CD14-positive monocyte (primary cell): ENCODE measurements around the gene TNS2. TPM values are rescaled to one million over a fixed set of nuclear protein-coding genes. Genes with fewer than 3 reads are reported as not detected.
A peak's percentile ranks its signal among the peaks of the same experiment; 100 is the strongest.

Source experiments
- DNase-seq, 3 donors: peaks; one replicate each; pipeline ENCODE4 v3.0.0-alpha.2; 2011 to 2022
- H2AFZ ChIP-seq: 2 replicates; pipeline ENCODE4 v1.6.0; 2012; ENCODE audit warnings: mild to moderate bottlenecking, low read depth, low read length, inconsistent platforms; ENCODE audit not compliant: insufficient read depth, poor library complexity, severe bottlenecking
- H3K27ac ChIP-seq, 2 donors: 1 replicate in 1 of 2; 2 replicates in 1 of 2; pipeline ENCODE4 v1.5.1; 2012 to 2013; ENCODE audit warnings: low read length in 2 of 2, control low read depth in 1 of 2, inconsistent platforms in 1 of 2, low read depth in 1 of 2, mild to moderate bottlenecking in 1 of 2
- H3K27me3 ChIP-seq, 2 donors: one replicate each; pipeline versions ENCODE4 v1.6.0 to v1.6.1; 2011 to 2013; ENCODE audit warnings: low read length in 2 of 2; ENCODE audit not compliant: control insufficient read depth in 2 of 2, insufficient read depth in 2 of 2
- H3K36me3 ChIP-seq, 2 donors: replicated peaks in 1 of 2; 1 replicate in 1 of 2; 2 replicates in 1 of 2; pipeline versions ENCODE4 v1.5.1 to v1.6.1; 2012 to 2013; ENCODE audit warnings: low read length in 2 of 2, control low read depth in 1 of 2, inconsistent platforms in 1 of 2, mild to moderate bottlenecking in 1 of 2; ENCODE audit not compliant: insufficient read depth in 2 of 2, control insufficient read depth in 1 of 2
- H3K4me1 ChIP-seq, 2 donors: 1 replicate in 1 of 2; 2 replicates in 1 of 2; pipeline versions ENCODE4 v1.5.1 to v1.6.1; 2012 to 2013; ENCODE audit warnings: low read length in 2 of 2, control low read depth in 1 of 2, inconsistent platforms in 1 of 2, mild to moderate bottlenecking in 1 of 2, moderate library complexity in 1 of 2; ENCODE audit not compliant: insufficient read depth in 2 of 2, control insufficient read depth in 1 of 2
- H3K4me2 ChIP-seq: replicated peaks from 2 replicates; pipeline ENCODE3; 2012; ENCODE audit warnings: low read length, moderate library complexity, mild to moderate bottlenecking; ENCODE audit not compliant: poor library complexity, severe bottlenecking; ENCODE audit errors: extremely low read depth
- H3K4me3 ChIP-seq, 3 experiments: fragments of 200-600 bp in 1 of 3; sonication (generic) in 1 of 3; replicated peaks in 1 of 3; 1 replicate in 2 of 3; 2 replicates in 1 of 3; pipeline ENCODE4 v1.5.1; 2011 to 2013; ENCODE audit warnings: low read length in 3 of 3, mild to moderate bottlenecking in 3 of 3, control low read depth in 2 of 3, low read depth in 2 of 3, inconsistent platforms in 1 of 3, moderate library complexity in 1 of 3
- H3K79me2 ChIP-seq: 2 replicates; pipeline ENCODE4 v1.6.0; 2012; ENCODE audit warnings: mild to moderate bottlenecking, control low read depth, inconsistent platforms, low read length, moderate library complexity; ENCODE audit not compliant: insufficient read depth
- H3K9ac ChIP-seq: 2 replicates; pipeline ENCODE4 v1.6.0; 2017; ENCODE audit warnings: low read length, mild to moderate bottlenecking; ENCODE audit not compliant: insufficient read depth, poor library complexity, severe bottlenecking
- H3K9me3 ChIP-seq, 2 donors: replicated peaks in 1 of 2; 1 replicate in 1 of 2; 2 replicates in 1 of 2; pipeline versions ENCODE4 v1.5.1 to v1.6.1; 2012 to 2013; ENCODE audit warnings: low read length in 2 of 2, control low read depth in 1 of 2; ENCODE audit not compliant: control insufficient read depth in 1 of 2, insufficient read depth in 1 of 2
- H4K20me1 ChIP-seq: 2 replicates; pipeline ENCODE4 v1.6.0; 2012; ENCODE audit warnings: mild to moderate bottlenecking, low read length, control low read depth, moderate library complexity; ENCODE audit not compliant: insufficient read depth
- H3K27ac Mint-ChIP-seq, 7 donors: one replicate each; pipeline ENCODE4 v1.8.0; 2020; ENCODE audit warnings: mild to moderate bottlenecking in 7 of 7, mixed read lengths in 7 of 7, moderate library complexity in 6 of 7, inconsistent platforms in 2 of 7
- H3K27me3 Mint-ChIP-seq, 3 donors: one replicate each; pipeline ENCODE4 v1.8.0; 2021 to 2022; ENCODE audit warnings: low read depth in 3 of 3, mild to moderate bottlenecking in 3 of 3, mixed read lengths in 3 of 3, moderate library complexity in 3 of 3, inconsistent platforms in 1 of 3
- H3K36me3 Mint-ChIP-seq, 2 donors: one replicate each; pipeline ENCODE4 v1.8.0; 2020; ENCODE audit warnings: mixed read lengths in 2 of 2, inconsistent platforms in 1 of 2, mild to moderate bottlenecking in 1 of 2
- H3K4me1 Mint-ChIP-seq: one replicate; pipeline ENCODE4 v1.8.0; 2020; ENCODE audit warnings: mild to moderate bottlenecking, mixed read lengths
- H3K4me3 Mint-ChIP-seq, 2 donors: one replicate each; pipeline ENCODE4 v1.8.0; 2020; ENCODE audit warnings: mild to moderate bottlenecking in 2 of 2, mixed read lengths in 2 of 2, moderate library complexity in 1 of 2
- H3K9me3 Mint-ChIP-seq, 7 donors: one replicate each; pipeline ENCODE4 v1.8.0; 2020 to 2022; ENCODE audit warnings: mixed read lengths in 7 of 7, mild to moderate bottlenecking in 6 of 7, moderate library complexity in 6 of 7, inconsistent platforms in 2 of 7
- WGBS: methylation state at CpG from one replicate; pipeline ENCODE4 v1.1.5; 2013; ENCODE audit warnings: missing lambda C conversion rate; ENCODE audit not compliant: insufficient coverage; 5-methylcytosine and 5-hydroxymethylcytosine counted together
- intact Hi-C, 2 donors: fragments of 100-400 bp; cut with micrococcal nuclease; formaldehyde crosslinking; loops; one replicate each; pipeline versions ENCODE4 v1.15.0 to v1.15.1; 2023
- polyA plus RNA-seq, 3 donors: library from polyadenylated mRNA; depleted of rRNA in 1 of 3; unstranded in 2 of 3; stranded (reverse) in 1 of 3; fragments of 300-500 nt in 2 of 3; fragments of >200 nt in 1 of 3; fragmentation: Illumina TruSeq in 2 of 3; gene quantifications; 1 replicate in 2 of 3; 2 replicates in 1 of 3; pipeline ENCODE4 v1.2.3, GENCODE V29; 2012 to 2021
- TF ChIP-seq, protein P1 (sequence below): fragments of 200-600 bp; IDR thresholded peaks from one replicate; pipeline ENCODE4 v1.8.0; 2022; ENCODE audit warnings: antibody characterized with exemption, mild to moderate bottlenecking

TNS2 gene
- polyA plus RNA-seq, 3 donors = 0.05 to 0.43 (median 0.36) TPM

DNA sequence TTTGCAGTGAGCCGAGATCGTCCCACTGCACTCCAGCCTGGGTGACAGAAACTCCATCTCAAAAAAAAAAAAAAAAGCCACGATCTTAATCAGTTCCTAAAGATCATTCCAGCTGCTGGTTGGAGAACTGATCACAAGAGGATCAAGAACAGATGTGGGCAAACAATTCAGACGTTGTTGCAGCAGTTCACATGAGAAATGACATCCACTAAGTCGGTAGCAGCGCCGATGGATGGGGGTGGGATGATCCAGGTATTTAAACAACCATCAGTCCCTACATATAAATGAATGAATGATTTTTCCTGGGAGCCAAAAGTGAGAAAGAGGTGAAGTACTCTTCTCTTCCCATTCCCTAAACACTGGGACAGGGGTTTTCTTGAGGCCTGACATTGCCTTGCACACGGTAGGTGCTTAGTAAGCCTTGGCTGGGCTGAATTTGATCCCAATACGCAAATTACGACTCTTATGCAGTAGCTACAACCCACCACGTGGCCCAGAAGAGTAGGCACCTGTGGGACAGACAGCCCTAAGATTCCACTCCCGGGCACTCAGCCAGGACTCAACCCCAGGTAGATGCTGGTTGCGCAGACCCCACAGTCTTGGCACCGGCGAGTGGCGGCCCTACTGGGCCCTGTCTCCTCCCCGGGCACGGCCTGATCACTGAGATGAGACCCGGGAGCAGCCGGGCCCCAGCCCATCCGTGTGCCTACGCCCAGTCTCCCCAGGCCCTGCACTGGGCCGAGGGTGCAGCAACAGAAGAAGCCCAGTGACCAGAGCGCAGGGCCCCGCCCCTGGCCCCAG is 28.8 kb downstream of the TNS2 start:
- H3K9me3 ChIP-seq = no peaks in the 10 kb centered on the region
- under 1% methylated on average over 18 of the region's 25 CpGs for WGBS
- peaks cover 40% of the 10 kb centered on the region in 2 donors for H3K36me3 Mint-ChIP-seq
- peaks cover 23 to 38% of the 10 kb centered on the region in 2 donors for H3K4me1 ChIP-seq
- H3K4me3 ChIP-seq = peak overlapping the region; percentile 54 to 87 (median 68)
- H4K20me1 ChIP-seq = no peaks in the 10 kb centered on the region
- peaks cover 0 to 4% (median 4%) of the 10 kb centered on the region in 3 donors for H3K27me3 Mint-ChIP-seq
- peaks cover 35 to 40% of the 10 kb centered on the region in 2 donors for H3K36me3 ChIP-seq
- H3K4me2 ChIP-seq = peak overlapping the region; percentile 97
- DNase-seq = no peak
- H3K9me3 Mint-ChIP-seq = no peaks in the 10 kb centered on the region
- peak overlapping the region; percentile 99 for H2AFZ ChIP-seq
- intact Hi-C loops = loop anchor here in 1 of 2 donors (2.0 kb wide), 1 partner anchor 20 kb away; no protein-coding TSS in a partner anchor
- peak overlapping the region; percentile 49 to 76 for H3K27ac ChIP-seq
- H3K27me3 ChIP-seq = no peaks in the 10 kb centered on the region
- TF ChIP-seq, protein P1, sequence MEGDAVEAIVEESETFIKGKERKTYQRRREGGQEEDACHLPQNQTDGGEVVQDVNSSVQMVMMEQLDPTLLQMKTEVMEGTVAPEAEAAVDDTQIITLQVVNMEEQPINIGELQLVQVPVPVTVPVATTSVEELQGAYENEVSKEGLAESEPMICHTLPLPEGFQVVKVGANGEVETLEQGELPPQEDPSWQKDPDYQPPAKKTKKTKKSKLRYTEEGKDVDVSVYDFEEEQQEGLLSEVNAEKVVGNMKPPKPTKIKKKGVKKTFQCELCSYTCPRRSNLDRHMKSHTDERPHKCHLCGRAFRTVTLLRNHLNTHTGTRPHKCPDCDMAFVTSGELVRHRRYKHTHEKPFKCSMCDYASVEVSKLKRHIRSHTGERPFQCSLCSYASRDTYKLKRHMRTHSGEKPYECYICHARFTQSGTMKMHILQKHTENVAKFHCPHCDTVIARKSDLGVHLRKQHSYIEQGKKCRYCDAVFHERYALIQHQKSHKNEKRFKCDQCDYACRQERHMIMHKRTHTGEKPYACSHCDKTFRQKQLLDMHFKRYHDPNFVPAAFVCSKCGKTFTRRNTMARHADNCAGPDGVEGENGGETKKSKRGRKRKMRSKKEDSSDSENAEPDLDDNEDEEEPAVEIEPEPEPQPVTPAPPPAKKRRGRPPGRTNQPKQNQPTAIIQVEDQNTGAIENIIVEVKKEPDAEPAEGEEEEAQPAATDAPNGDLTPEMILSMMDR = no peak
- H3K27ac Mint-ChIP-seq = peak overlapping the region; percentile 50 to 88 (median 79)
- peaks cover 28% of the 10 kb centered on the region for H3K79me2 ChIP-seq
- H3K4me3 Mint-ChIP-seq = peak overlapping the region; percentile 80 to 90
- H3K4me1 Mint-ChIP-seq = peaks cover 35% of the 10 kb centered on the region
- H3K9ac ChIP-seq = peak overlapping the region; percentile 72

DNA sequence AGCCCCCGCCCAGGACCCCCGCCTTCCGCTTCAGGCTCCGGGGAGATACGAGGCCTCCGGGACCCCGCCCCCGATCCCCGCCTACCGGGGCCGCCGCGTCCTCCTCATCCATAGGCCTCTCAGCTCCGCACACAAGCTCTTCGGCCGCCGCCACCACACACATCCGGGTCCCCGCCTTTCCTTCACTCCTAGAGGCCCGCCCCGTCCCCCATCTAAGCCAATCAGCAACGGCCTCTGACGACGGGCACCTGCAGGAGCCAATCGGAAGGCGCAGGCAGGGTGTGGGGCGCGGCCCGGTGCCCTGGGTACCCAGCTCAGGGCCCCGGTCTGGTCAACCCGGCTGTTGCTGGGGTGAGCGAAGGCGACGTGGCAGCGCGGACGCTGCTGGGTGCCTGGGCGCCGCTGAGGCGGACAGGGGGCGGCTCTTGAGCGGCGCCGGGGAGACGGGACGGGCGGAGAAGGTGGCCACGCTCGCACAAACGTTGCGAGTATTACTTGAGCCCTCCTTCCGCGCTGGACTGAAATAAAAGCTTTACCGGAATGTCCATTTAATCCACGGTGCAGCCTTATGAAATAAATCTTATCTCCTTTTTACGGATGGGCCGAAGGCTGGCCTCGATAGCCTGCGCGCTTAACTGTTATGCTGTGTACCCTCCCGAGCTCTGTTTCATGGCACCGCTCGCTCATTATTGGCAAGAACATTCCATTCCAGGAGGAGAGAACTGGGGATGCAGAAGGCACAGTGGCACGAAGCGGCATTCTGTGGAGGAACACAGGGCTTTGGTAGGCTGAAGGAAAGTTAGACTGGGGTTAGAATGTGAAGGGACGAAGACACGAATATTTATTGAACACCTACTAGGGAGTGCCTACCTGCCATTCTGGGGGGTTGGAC is 29.6 kb downstream of the TNS2 start, which contains the start of gene SPRYD3:
Gene SPRYD3, minus strand, starts transcription at position 165 of the 892 bp plus-strand sequence. Its CDS starts 57 bp downstream, at position 108.
- peak within 1 kb of the TSS; percentile 80 to 90 for H3K4me3 Mint-ChIP-seq
- H3K27me3 ChIP-seq = no peaks in the 10 kb centered on the region

More for the DNA sequence above, 29.6 kb downstream of the TNS2 start, which contains the start of gene SPRYD3:
- no peaks in the 10 kb centered on the region for H4K20me1 ChIP-seq
- H3K4me3 ChIP-seq = peak within 1 kb of the TSS; percentile 54 to 87 (median 68)
- peaks cover 28% of the 10 kb centered on the region for H3K79me2 ChIP-seq
- H3K9me3 ChIP-seq = no peaks in the 10 kb centered on the region
- peak within 1 kb of the TSS; percentile 97 for H3K4me2 ChIP-seq
- H3K9me3 Mint-ChIP-seq = peaks cover 0 to 4% (median 0%) of the 10 kb centered on the region in 7 donors
- intact Hi-C loops = loop anchor here in 1 of 2 donors (2.0 kb wide), 1 partner anchor 19 kb away; no protein-coding TSS in a partner anchor
- WGBS = 1% methylated on average over 64 of the region's 67 CpGs
- peak within 1 kb of the TSS; percentile 71 to 83 for H3K27ac ChIP-seq
- H3K4me1 ChIP-seq = peaks cover 18 to 30% of the 10 kb centered on the region in 2 donors
- peaks cover 27% of the 10 kb centered on the region for H3K4me1 Mint-ChIP-seq
- DNase-seq = peak; percentile 95 to 97 (median 95)
- peaks cover 28 to 32% of the 10 kb centered on the region in 2 donors for H3K36me3 ChIP-seq
- H3K36me3 Mint-ChIP-seq = peaks cover 31 to 32% of the 10 kb centered on the region in 2 donors
- H3K27me3 Mint-ChIP-seq = peaks cover 0 to 4% (median 4%) of the 10 kb centered on the region in 3 donors
- peak within 1 kb of the TSS; percentile 66 to 91 (median 85) for H3K27ac Mint-ChIP-seq
- H2AFZ ChIP-seq = peak within 1 kb of the TSS; percentile 99
- TF ChIP-seq, protein P1 = no peak
- H3K9ac ChIP-seq = peak within 1 kb of the TSS; percentile 72
